H9 (cell line): ENCODE data around the gene TUBB2B. TPM values are rescaled to one million over a fixed set of nuclear protein-coding genes. Genes with fewer than 3 reads are reported as not detected.

Experiments
- DNase-seq: peaks from one replicate; pipeline ENCODE4 v3.0.0-alpha.2; 2017
- H2AFZ ChIP-seq: one replicate; pipeline ENCODE4 v1.6.1; 2013; ENCODE audit warnings: mild to moderate bottlenecking, low read length, control low read depth, moderate library complexity
- H2AK5ac ChIP-seq: 2 replicates; pipeline ENCODE4 v1.6.1; 2013; ENCODE audit warnings: low read length, control low read depth, mixed read lengths; ENCODE audit not compliant: insufficient read length
- H2BK120ac ChIP-seq: one replicate; pipeline ENCODE4 v1.6.1; 2013; ENCODE audit warnings: low read depth, mild to moderate bottlenecking, low read length, control low read depth, inconsistent platforms; ENCODE audit not compliant: poor library complexity, severe bottlenecking
- H2BK12ac ChIP-seq: 2 replicates; pipeline ENCODE4 v1.6.1; 2013; ENCODE audit warnings: low read length, control low read depth, mixed read lengths, low read depth; ENCODE audit not compliant: insufficient read length
- H2BK15ac ChIP-seq: 2 replicates; pipeline ENCODE4 v1.6.1; 2013; ENCODE audit warnings: low read depth, low read length, control low read depth
- H2BK20ac ChIP-seq: one replicate; pipeline ENCODE4 v1.6.1; 2013; ENCODE audit warnings: low read depth, mild to moderate bottlenecking, low read length, control low read depth, inconsistent platforms; ENCODE audit not compliant: poor library complexity, severe bottlenecking
- H2BK5ac ChIP-seq: 2 replicates; pipeline ENCODE4 v1.6.1; 2013; ENCODE audit warnings: low read length, control low read depth, mixed read lengths; ENCODE audit not compliant: insufficient read length
- H3K14ac ChIP-seq: 2 replicates; pipeline ENCODE4 v1.6.1; 2013; ENCODE audit warnings: low read length, control low read depth; ENCODE audit not compliant: insufficient read depth
- H3K18ac ChIP-seq: 2 replicates; pipeline ENCODE4 v1.6.1; 2013; ENCODE audit warnings: low read depth, mild to moderate bottlenecking, mixed read lengths, low read length, control low read depth; ENCODE audit not compliant: insufficient read length
- H3K23ac ChIP-seq: 2 replicates; pipeline ENCODE4 v1.6.1; 2013; ENCODE audit warnings: low read length, control low read depth, mixed read lengths, low read depth; ENCODE audit not compliant: insufficient read length
- H3K23me2 ChIP-seq: 2 replicates; pipeline ENCODE4 v1.6.1; 2013; ENCODE audit warnings: low read depth, mild to moderate bottlenecking, mixed read lengths, low read length, control low read depth; ENCODE audit not compliant: insufficient read length, poor library complexity, severe bottlenecking
- H3K27ac ChIP-seq: 2 replicates; pipeline ENCODE4 v1.5.1; 2013; ENCODE audit warnings: low read length, control low read depth, mixed read lengths, low read depth; ENCODE audit not compliant: insufficient read length
- H3K27me3 ChIP-seq: 2 replicates; pipeline ENCODE4 v1.6.1; 2013; ENCODE audit warnings: low read length, control low read depth, inconsistent platforms; ENCODE audit not compliant: insufficient read depth
- H3K4ac ChIP-seq: 2 replicates; pipeline ENCODE4 v1.6.1; 2013; ENCODE audit warnings: low read depth, mild to moderate bottlenecking, control low read depth, inconsistent platforms, low read length, moderate library complexity
- H3K4me1 ChIP-seq: 2 replicates; pipeline ENCODE4 v1.6.1; 2013; ENCODE audit warnings: low read length, control low read depth, inconsistent platforms; ENCODE audit not compliant: insufficient read depth
- H3K4me2 ChIP-seq: 2 replicates; pipeline ENCODE4 v1.6.1; 2013; ENCODE audit warnings: low read length, control low read depth, mixed read lengths; ENCODE audit not compliant: insufficient read length, insufficient read depth
- H3K56ac ChIP-seq: 2 replicates; pipeline ENCODE4 v1.6.1; 2013; ENCODE audit warnings: low read depth, mild to moderate bottlenecking, mixed read lengths, low read length, control low read depth; ENCODE audit not compliant: insufficient read length
- H3K79me1 ChIP-seq: 2 replicates; pipeline ENCODE4 v1.6.1; 2013; ENCODE audit warnings: low read depth, mild to moderate bottlenecking, moderate library complexity, low read length, control low read depth, inconsistent platforms; ENCODE audit not compliant: insufficient read depth, poor library complexity, severe bottlenecking
- H3K79me2 ChIP-seq: 2 replicates; pipeline ENCODE4 v1.6.1; 2013; ENCODE audit warnings: low read length, control low read depth, inconsistent platforms; ENCODE audit not compliant: insufficient read depth
- H3K9ac ChIP-seq: 2 replicates; pipeline ENCODE4 v1.6.1; 2013; ENCODE audit warnings: low read length, control low read depth, mixed read lengths; ENCODE audit not compliant: insufficient read length; ENCODE audit errors: extremely low read depth
- H3K9me3 ChIP-seq: one replicate; pipeline ENCODE4 v1.6.1; 2013; ENCODE audit warnings: low read depth, low read length, inconsistent platforms; ENCODE audit not compliant: control insufficient read depth
- H3T11ph ChIP-seq: one replicate; pipeline ENCODE4 v1.6.1; 2013; ENCODE audit warnings: mild to moderate bottlenecking, low read length, control low read depth, inconsistent platforms
- H4K20me1 ChIP-seq: one replicate; pipeline ENCODE4 v1.6.1; 2013; ENCODE audit not compliant: control insufficient read depth, insufficient read length, insufficient read depth
- H4K5ac ChIP-seq: 2 replicates; pipeline ENCODE4 v1.6.1; 2013; ENCODE audit warnings: low read depth, mild to moderate bottlenecking, mixed read lengths, low read length, control low read depth; ENCODE audit not compliant: insufficient read length
- H4K8ac ChIP-seq: replicated peaks from 2 replicates; pipeline ENCODE4 v1.6.1; 2013; ENCODE audit warnings: low read length, control low read depth, mixed read lengths, low read depth; ENCODE audit not compliant: insufficient read length
- H4K91ac ChIP-seq: 2 replicates; pipeline ENCODE4 v1.6.1; 2013; ENCODE audit warnings: low read depth, mild to moderate bottlenecking, moderate library complexity, mixed read lengths, low read length, control low read depth; ENCODE audit not compliant: insufficient read length
- H3K27ac Mint-ChIP-seq, 3 experiments: 2 replicates in 2 of 3; 3 replicates in 1 of 3; pipeline ENCODE4 v1.8.0; 2020 to 2021; ENCODE audit warnings: mixed read lengths in 3 of 3, mild to moderate bottlenecking in 1 of 3, moderate library complexity in 1 of 3
- H3K27me3 Mint-ChIP-seq: 2 replicates; pipeline ENCODE4 v1.8.0; 2021; ENCODE audit warnings: low read depth, mild to moderate bottlenecking, moderate library complexity, mixed read lengths
- H3K36me3 Mint-ChIP-seq, 3 experiments: 2 replicates in 2 of 3; 3 replicates in 1 of 3; pipeline ENCODE4 v1.8.0; 2020 to 2021; ENCODE audit warnings: low read depth in 3 of 3, mixed read lengths in 3 of 3; ENCODE audit not compliant: insufficient read depth in 1 of 3
- H3K4me1 Mint-ChIP-seq, 2 experiments: 2 replicates each; pipeline ENCODE4 v1.8.0; 2020; ENCODE audit warnings: mixed read lengths in 2 of 2
- H3K4me3 Mint-ChIP-seq, 2 experiments: 2 replicates in 1 of 2; 3 replicates in 1 of 2; pipeline ENCODE4 v1.8.0; 2020 to 2021; ENCODE audit warnings: mild to moderate bottlenecking in 2 of 2, mixed read lengths in 2 of 2, moderate library complexity in 1 of 2
- H3K9me3 Mint-ChIP-seq, 2 experiments: 2 replicates in 1 of 2; 3 replicates in 1 of 2; pipeline ENCODE4 v1.8.0; 2020; ENCODE audit warnings: mild to moderate bottlenecking in 2 of 2, mixed read lengths in 2 of 2, moderate library complexity in 1 of 2
- CTCF ChIP-seq: fragments of 200-600 bp; sonication (generic); conservative IDR thresholded peaks from 3 replicates; pipeline ENCODE4 v1.8.0; 2021; ENCODE audit warnings: antibody characterized with exemption, mild to moderate bottlenecking
- WGBS: extraction: QIAGEN DNeasy Blood & Tissue Kit; methylation state at CpG from one replicate; pipeline ENCODE4 v1.1.7; 2013; ENCODE audit warnings: missing lambda C conversion rate, low lambda C conversion rate, mixed read lengths; ENCODE audit not compliant: insufficient read length; ENCODE audit errors: extremely low coverage; 5-methylcytosine and 5-hydroxymethylcytosine counted together
- total RNA-seq: library from RNA; stranded (reverse); gene quantifications from 2 replicates; pipeline ENCODE4 v1.2.1, GENCODE V29; 2021

TUBB2B gene
- total RNA-seq, 1 experiment from 2014 or later: 320 TPM

- H3K27ac Mint-ChIP-seq: no peak overlapping the region
Observed at GRCh38 chr6:3176562-3177355, 50.7 kb downstream of the TUBB2B start.

More at GRCh38 chr6:3176562-3177355, 50.7 kb downstream of the TUBB2B start:
- DNase-seq: no peak
- H3K27me3 Mint-ChIP-seq: no peaks in the 10 kb centered on the region; the same call in 1 of the 2 replicates
- Histone ChIP-seq H3K56ac (no peak overlapping the region), H2BK15ac (no peak overlapping the region), H3K18ac (no peak overlapping the region), H3K4ac (no peak overlapping the region), H3K4me2 (no peak overlapping the region), H2BK12ac (no peak overlapping the region), H3T11ph (no peak overlapping the region), H2BK120ac (no peak overlapping the region), H3K9me3 (no peaks in the 10 kb centered on the region), H3K14ac (no peak overlapping the region), H2BK20ac (no peak overlapping the region), H3K27me3 (no peaks in the 10 kb centered on the region), H4K8ac (no peak overlapping the region), H3K79me2 (no peaks in the 10 kb centered on the region), H2BK5ac (no peak overlapping the region), H4K20me1 (no peaks in the 10 kb centered on the region), H3K23ac (no peak overlapping the region), H2AK5ac (no peak overlapping the region), H4K5ac (no peak overlapping the region), H3K23me2 (no peaks in the 10 kb centered on the region), H3K9ac (no peak overlapping the region), H4K91ac (no peak overlapping the region), H3K4me1 (peaks cover 6% of the 10 kb centered on the region; the same call in 1 of the 2 replicates), H3K27ac (no peak overlapping the region), H2AFZ (no peak overlapping the region), H3K79me1 (no peaks in the 10 kb centered on the region)
- peaks cover 23 to 37% of the 10 kb centered on the region in 2 experiments for H3K4me1 Mint-ChIP-seq
- peaks cover 0 to 4% of the 10 kb centered on the region in 2 experiments; a peak in 2 of 5 replicates for H3K9me3 Mint-ChIP-seq
- no CpG with 5 or more reads among the region's 22 CpGs for WGBS
- TF ChIP-seq CTCF: no peak
- no peak overlapping the region for H3K4me3 Mint-ChIP-seq
- H3K36me3 Mint-ChIP-seq: peaks cover 0 to 2% (median 0%) of the 10 kb centered on the region in 3 experiments; a peak in 2 of 7 replicates
